ENCODE results near the gene DUSP10. TPM values are rescaled to one million over a fixed set of nuclear protein-coding genes. Genes with fewer than 3 reads are reported as not detected.

DUSP10 gene
- total RNA-seq, 1 experiment from 2014 or later = 0.17 TPM

GRCh38 chr1:221712776-221713431 lies 29.0 kb downstream of the DUSP10 start:
- no peaks in the 10 kb centered on the region for H3K9me3 ChIP-seq (ENCODE audit: low read depth, low read length, poor library complexity, severe bottlenecking)
- DNase-seq (ENCODE audit: low spot score) = no peak
- no peaks in the 10 kb centered on the region for H3K27me3 ChIP-seq (replicated peaks; ENCODE audit: insufficient read depth, low read depth, low read length, poor library complexity)
- no peaks in the 10 kb centered on the region for H3K4me1 ChIP-seq (ENCODE audit: insufficient read depth, low read length, poor library complexity, severe bottlenecking)
- TF ChIP-seq EZH2 (IDR thresholded peaks at IDR 0.05; ENCODE audit: borderline replicate concordance, low read depth, low read length, poor library complexity, severe bottlenecking) (no peak), CTCF (conservative IDR thresholded peaks at IDR 0.05; ENCODE audit: low read depth, low read length) (no peak)
- BruUV-seq (replicated peaks) = no TSS peak
- intact Hi-C loops (cut with micrococcal nuclease; ENCODE audit: unreplicated experiment) = no loop called here
- no peak overlapping the region for H3K27ac ChIP-seq (ENCODE audit: low read depth, low read length, poor library complexity, severe bottlenecking)
- no peak overlapping the region for H3K4me3 ChIP-seq (ENCODE audit: low read depth, low read length, poor library complexity, severe bottlenecking)
- no peaks in the 10 kb centered on the region for H3K36me3 ChIP-seq (ENCODE audit: insufficient read depth, low read length, poor library complexity, severe bottlenecking)
- POLR2A ChIA-PET (ENCODE audit: low non-redundant PET) = no interaction called here
- CTCF ChIA-PET = no interaction called here

GRCh38 chr1:221712198-221712684 lies 29.6 kb downstream of the DUSP10 start:
- Histone ChIP-seq H3K9me3 (ENCODE audit: low read depth, low read length, poor library complexity, severe bottlenecking) (no peaks in the 10 kb centered on the region), H3K4me1 (ENCODE audit: insufficient read depth, low read length, poor library complexity, severe bottlenecking) (no peaks in the 10 kb centered on the region), H3K36me3 (ENCODE audit: insufficient read depth, low read length, poor library complexity, severe bottlenecking) (no peaks in the 10 kb centered on the region), H3K4me3 (ENCODE audit: low read depth, low read length, poor library complexity, severe bottlenecking) (no peak overlapping the region), H3K27ac (ENCODE audit: low read depth, low read length, poor library complexity, severe bottlenecking) (no peak overlapping the region), H3K27me3 (replicated peaks; ENCODE audit: insufficient read depth, low read depth, low read length, poor library complexity) (peaks cover 6% of the 10 kb centered on the region)
- POLR2A ChIA-PET (ENCODE audit: low non-redundant PET) = no interaction called here
- no peak for DNase-seq (ENCODE audit: low spot score)
- CTCF ChIA-PET = no interaction called here
- intact Hi-C loops (cut with micrococcal nuclease; ENCODE audit: unreplicated experiment) = no loop called here
- TF ChIP-seq CTCF (conservative IDR thresholded peaks at IDR 0.05; ENCODE audit: low read depth, low read length) (no peak), EZH2 (IDR thresholded peaks at IDR 0.05; ENCODE audit: borderline replicate concordance, low read depth, low read length, poor library complexity, severe bottlenecking) (no peak)
- BruUV-seq (replicated peaks) = no TSS peak

GRCh38 chr1:221711656-221712055 lies 30.2 kb downstream of the DUSP10 start:
- BruUV-seq (replicated peaks) = no TSS peak
- no peak overlapping the region for H3K27ac ChIP-seq (ENCODE audit: low read depth, low read length, poor library complexity, severe bottlenecking)
- intact Hi-C loops (cut with micrococcal nuclease; ENCODE audit: unreplicated experiment) = no loop called here
- no peak for TF ChIP-seq EZH2 (IDR thresholded peaks at IDR 0.05; ENCODE audit: borderline replicate concordance, low read depth, low read length, poor library complexity, severe bottlenecking)
- no peak for TF ChIP-seq CTCF (conservative IDR thresholded peaks at IDR 0.05; ENCODE audit: low read depth, low read length)
- no peak for DNase-seq (ENCODE audit: low spot score)
- no peaks in the 10 kb centered on the region for H3K4me1 ChIP-seq (ENCODE audit: insufficient read depth, low read length, poor library complexity, severe bottlenecking)
- peaks cover 6% of the 10 kb centered on the region for H3K27me3 ChIP-seq (replicated peaks; ENCODE audit: insufficient read depth, low read depth, low read length, poor library complexity)
- ChIA-PET CTCF (no interaction called here), POLR2A (ENCODE audit: low non-redundant PET) (no interaction called here)
- H3K9me3 ChIP-seq (ENCODE audit: low read depth, low read length, poor library complexity, severe bottlenecking) = no peaks in the 10 kb centered on the region
- H3K36me3 ChIP-seq (ENCODE audit: insufficient read depth, low read length, poor library complexity, severe bottlenecking) = no peaks in the 10 kb centered on the region
- H3K4me3 ChIP-seq (ENCODE audit: low read depth, low read length, poor library complexity, severe bottlenecking) = no peak overlapping the region

All from A673 (cell line).